Stimulated activated CD4-positive, alpha-beta T cell treated with anti-CD3 and anti-CD28 coated beads, TNF-alpha, amount 100 ng/mL, for 1 hour (primary cell): ENCODE measurements around the gene MST1.

ENCODE experiments used
- DNase-seq, 3 donors: peaks; one replicate each; pipeline ENCODE4 v3.0.0-alpha.2; 2020; ENCODE audit warnings: low read depth in 3 of 3, low spot score in 1 of 3

Gene MST1

DNA sequence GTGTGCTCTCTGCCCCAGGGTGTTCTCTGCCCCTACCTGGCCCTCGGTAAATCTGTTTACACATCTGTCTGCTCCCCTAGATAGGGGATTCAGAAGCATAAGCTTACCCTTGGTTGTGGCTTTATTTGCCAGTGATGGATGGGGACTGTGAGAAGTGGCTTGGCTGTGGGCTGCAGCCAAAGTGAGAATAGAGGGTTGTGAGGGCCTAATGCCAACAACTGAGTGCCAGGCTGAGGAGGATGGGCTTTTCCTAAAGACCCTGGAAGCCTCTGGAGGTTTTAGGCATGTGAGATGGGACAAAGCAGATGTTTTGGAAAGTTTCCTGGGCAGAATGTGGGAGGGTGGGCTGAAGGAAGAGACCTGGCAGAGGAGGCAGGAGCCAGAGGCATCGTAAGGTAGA is 30.6 kb downstream of the MST1 start:
- DNase-seq = no peak

DNA sequence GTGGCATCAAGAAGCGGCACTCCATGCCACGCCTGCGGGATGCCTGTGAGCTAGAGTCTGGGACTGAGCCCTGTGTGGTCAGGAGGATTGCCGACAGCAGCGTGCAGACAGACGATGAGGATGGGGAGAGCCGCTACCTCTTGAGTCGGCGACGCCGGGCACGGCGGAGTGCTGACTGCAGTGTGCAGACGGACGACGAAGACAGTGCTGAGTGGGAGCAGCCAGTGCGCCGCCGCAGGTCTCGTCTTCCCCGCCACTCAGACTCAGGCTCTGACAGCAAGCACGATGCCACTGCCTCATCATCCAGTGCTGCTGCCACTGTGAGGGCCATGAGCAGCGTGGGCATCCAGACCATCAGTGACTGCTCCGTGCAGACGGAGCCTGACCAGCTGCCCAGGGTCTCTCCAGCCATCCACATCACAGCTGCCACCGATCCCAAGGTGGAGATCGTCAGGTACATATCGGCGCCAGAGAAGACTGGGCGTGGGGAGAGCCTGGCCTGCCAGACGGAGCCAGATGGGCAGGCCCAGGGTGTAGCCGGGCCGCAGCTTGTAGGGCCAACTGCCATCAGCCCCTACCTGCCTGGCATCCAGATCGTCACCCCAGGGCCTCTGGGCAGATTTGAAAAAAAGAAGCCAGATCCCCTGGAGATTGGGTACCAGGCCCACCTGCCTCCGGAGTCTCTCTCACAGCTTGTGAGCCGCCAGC is 31.9 kb downstream of the MST1 start:
- no peak for DNase-seq

- DNase-seq = no peak
These were observed 32.6 kb downstream of the MST1 start for GRCh38 chr3:49656541-49657112.

DNA sequence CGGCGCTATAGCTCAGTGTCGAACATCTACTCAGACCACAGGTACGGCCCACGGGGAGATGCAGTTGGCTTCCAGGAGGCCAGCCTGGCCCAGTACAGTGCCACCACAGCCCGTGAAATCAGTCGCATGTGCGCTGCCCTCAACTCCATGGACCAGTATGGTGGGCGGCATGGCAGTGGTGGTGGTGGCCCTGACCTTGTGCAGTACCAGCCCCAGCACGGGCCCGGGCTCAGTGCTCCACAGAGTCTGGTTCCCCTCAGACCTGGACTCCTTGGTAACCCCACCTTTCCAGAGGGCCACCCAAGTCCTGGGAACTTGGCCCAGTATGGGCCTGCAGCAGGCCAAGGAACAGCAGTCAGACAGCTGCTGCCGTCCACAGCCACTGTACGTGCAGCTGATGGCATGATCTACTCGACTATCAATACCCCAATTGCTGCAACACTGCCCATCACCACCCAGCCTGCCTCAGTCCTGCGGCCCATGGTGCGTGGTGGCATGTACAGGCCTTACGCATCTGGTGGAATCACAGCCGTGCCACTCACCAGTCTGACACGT is 33.5 kb downstream of the MST1 start:
- no peak for DNase-seq

GRCh38 chr3:49654955-49655556 is 34.2 kb downstream of the MST1 start:
- no peak for DNase-seq

DNA sequence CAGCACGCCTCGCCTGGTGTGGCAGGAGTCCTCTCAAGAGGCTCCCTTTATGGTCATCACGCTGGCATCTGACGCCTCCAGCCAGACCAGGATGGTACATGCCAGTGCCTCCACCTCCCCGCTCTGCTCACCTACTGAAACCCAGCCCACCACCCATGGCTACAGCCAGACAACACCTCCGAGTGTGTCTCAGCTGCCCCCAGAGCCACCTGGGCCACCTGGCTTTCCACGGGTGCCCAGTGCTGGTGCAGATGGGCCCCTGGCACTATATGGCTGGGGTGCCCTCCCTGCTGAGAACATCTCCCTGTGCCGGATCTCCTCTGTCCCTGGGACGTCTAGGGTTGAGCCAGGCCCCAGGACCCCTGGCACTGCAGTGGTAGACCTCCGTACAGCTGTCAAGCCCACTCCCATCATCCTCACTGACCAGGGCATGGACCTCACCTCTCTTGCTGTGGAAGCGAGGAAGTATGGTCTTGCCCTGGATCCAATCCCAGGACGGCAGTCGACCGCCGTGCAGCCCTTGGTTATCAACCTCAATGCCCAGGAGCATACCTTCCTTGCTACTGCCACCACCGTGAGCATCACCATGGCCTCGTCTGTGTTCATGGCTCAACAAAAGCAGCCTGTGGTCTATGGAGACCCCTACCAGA is 35.0 kb downstream of the MST1 start:
- DNase-seq = no peak

GRCh38 chr3:49653621-49654020 is 35.7 kb downstream of the MST1 start:
- DNase-seq = no peak

- no peak for DNase-seq
These were observed 36.3 kb downstream of the MST1 start for GRCh38 chr3:49652903-49653415.

- DNase-seq = no peak
These were observed 36.9 kb downstream of the MST1 start for GRCh38 chr3:49652218-49652902.

GRCh38 chr3:49650637-49651036 is 38.6 kb downstream of the MST1 start:
- DNase-seq = no peak

DNA sequence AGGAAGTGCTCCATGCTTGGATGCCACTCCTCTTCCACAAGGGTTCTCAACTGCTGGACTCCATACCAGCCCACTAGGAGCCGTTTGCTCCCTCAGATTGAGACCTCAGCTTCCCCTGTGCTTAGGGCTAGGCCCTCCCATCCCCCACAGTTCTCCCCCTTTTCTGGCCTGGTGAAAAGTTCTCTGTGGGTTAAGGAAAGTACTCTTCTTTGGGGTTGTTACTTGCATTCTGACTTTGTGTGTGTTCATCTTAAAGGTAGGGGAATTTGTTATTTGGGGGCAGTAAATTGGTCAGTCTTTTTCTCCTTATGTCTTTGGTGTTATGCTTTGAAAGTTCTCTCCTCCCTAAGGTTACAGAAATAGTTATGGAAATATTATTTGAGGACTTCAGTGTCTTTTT is 39.1 kb downstream of the MST1 start:
- no peak for DNase-seq

GRCh38 chr3:49649576-49649975 is 39.7 kb downstream of the MST1 start:
- DNase-seq = no peak

DNA sequence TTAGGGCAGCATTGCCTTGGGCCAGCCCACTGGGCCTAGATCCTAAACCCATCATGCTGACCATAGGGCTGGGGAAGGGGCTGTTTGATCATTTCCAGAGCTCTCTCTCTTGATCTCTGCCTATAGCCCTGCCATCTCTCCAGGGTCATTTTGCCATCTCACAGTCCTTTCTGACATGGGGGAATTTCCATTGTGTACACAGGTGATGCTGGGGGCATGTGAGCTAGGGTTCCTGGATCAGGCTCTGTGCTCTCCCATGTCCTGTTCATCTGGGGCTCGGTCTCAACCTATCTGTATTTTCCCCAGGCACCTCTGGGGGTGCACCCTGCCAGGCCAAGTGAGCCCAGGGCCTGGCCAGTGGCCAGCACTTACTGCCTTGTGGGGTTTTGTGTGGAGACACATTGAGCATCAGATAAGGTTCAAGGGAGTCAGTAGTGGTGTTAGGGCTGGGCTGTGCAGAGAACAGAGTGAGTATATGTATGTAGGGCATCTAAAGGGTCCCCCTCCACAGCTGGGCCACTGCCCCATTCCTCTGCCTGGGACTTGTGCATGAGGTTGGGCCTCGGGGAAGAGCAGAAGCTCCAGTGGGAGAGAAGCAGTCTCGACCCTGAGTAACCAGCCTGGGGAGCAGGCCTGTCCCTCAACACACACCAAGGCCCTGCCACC is 40.8 kb downstream of the MST1 start:
- DNase-seq = no peak

GRCh38 chr3:49647741-49648140 is 41.5 kb downstream of the MST1 start:
- no peak for DNase-seq

- DNase-seq = no peak
These were observed 43.0 kb downstream of the MST1 start for GRCh38 chr3:49646236-49646635.

DNA sequence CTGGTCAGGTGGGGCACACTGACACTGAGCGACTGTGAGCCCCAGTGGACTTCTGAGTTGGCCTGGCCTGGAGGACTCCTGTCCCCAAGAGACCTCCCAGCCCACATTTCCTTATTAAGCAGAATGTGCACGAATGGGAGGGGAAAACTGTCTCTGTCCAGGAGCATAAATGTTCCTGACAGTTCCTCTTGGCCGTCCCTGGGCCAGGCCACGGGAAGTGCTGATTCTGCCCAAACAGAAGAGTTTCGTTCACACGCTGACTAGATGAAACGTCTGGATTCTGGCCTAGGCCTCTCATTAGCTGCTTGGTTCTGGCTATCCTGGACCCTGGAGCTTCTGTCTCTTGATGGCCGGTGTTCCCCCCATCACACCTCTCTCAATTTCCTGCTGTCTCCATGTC is 44.6 kb downstream of the MST1 start:
- DNase-seq = no peak

- no peak for DNase-seq
These were observed 46.5 kb downstream of the MST1 start for GRCh38 chr3:49642708-49643145.

DNA sequence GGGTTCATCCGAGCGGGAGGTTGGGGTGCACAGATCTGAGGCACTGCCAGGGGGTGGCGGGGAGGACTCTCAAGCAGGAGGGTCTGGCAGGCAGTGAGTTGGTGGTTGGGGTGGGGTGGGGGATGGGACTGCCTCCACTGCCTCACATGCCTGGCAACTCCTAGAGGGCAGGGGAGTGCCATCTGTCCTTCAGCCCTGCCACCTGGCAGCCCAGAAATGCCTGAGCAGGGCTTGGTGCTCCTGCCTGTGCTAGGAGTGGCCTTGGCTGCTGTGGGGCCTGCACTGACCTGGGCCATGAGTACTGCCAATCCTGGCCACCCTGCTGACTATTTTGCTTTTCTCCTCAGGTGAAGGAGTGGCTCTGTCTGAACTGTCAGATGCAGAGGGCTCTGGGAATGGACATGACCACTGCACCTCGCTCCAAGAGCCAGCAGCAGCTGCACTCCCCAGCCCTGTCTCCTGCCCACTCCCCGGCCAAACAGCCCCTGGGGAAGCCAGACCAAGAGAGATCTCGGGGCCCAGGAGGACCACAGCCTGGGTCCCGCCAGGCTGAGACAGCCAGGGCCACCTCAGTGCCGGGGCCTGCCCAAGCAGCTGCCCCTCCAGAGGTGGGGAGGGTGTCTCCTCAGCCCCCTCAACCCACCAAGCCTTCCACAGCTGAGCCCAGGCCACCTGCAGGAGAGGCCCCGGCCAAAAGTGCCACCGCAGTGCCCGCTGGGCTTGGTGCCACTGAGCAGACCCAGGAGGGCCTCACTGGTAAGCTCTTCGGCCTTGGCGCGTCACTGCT is 47.2 kb downstream of the MST1 start:
- no peak for DNase-seq

DNA sequence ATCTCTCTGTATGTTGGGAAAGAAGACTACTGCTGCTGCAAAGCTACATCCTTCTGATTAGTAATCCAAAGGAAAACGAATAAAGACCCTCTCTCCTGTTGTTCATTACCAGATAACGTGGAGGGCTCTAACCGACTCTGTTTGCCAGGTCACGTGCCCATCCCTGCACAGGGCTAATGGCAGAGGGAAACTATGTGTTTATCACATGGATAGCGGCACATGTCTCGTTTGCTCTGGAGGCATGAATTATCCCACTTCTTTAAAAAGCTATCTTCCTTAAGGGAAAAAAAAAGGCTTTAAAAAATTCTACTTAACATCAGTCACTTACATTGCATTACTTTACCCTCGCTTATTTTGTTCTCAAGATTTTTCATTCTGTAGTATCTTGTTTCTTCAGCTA is 48.0 kb downstream of the MST1 start:
- no peak for DNase-seq

DNA sequence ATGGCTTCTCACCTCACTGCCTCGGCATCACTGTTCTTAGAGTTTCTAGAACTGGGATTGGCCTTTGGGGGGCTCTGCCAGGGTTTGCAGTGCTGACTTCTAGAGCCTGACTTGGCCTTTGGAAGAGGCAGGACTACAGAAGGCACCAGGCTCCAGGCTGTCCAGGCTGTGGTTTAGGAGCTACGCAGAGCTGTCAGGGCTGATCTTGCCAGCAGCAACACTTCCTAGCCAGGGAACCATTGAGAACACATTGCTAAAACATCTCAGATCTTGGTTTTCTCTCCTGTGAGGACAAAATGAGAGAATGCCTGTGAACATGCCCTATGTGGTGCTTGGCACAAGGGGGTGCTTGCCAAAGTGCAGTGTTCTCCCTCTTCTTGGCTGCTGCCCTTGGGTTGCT is 49.7 kb downstream of the MST1 start:
- DNase-seq = no peak
